ENCODE measurements around the gene ADAM12. TPM values are rescaled to one million over a fixed set of nuclear protein-coding genes. Genes with fewer than 3 reads are reported as not detected.

Gene ADAM12
- total RNA-seq, 1 donor from 2014 or later = 8.0 TPM

DNA sequence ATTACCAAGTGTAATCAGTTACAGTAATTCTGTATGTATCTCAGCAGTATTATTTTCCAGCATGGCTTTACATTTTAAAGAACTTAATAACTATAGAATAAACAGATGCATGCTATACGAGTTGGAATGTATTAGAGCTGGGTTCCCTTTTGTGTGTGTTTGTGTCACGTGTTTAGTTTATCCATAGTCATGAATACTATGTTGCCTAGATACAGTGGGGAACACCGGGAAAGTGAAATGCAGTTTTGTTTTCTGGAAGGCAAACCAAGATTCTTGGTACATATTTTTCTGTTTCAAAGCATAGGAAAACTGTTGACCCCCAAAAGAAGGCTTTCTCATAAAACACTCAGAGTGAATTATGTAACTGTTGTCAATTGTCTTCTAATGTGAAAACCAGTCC lies 372.9 kb downstream of the ADAM12 start:
- H3K27ac ChIP-seq = no peak overlapping the region
- H3K9me3 Mint-ChIP-seq = peaks cover 2% of the 10 kb centered on the region
- H3K9ac ChIP-seq = no peak overlapping the region

GRCh38 chr10:126014309-126014708 lies 374.0 kb downstream of the ADAM12 start:
- Histone ChIP-seq H3F3A (ENCODE audit: low read depth) (no peaks in the 10 kb centered on the region), H2AFZ (replicated peaks) (no peak overlapping the region), H3K9ac (no peak overlapping the region), H3K4me3 (no peak overlapping the region), H3K4me2 (no peak overlapping the region), H3K27me3 (no peaks in the 10 kb centered on the region), H3K27ac (no peak overlapping the region), H3K79me2 (ENCODE audit: low read depth) (no peaks in the 10 kb centered on the region), H4K20me1 (ENCODE audit: low read depth) (no peaks in the 10 kb centered on the region), H3K9me3 (ENCODE audit: low read depth) (no peaks in the 10 kb centered on the region), H3K36me3 (no peaks in the 10 kb centered on the region), H3K4me1 (peaks cover 11% of the 10 kb centered on the region)
- TF ChIP-seq CTCF (IDR thresholded peaks at IDR 0.05) (no peak), EZH2 (IDR thresholded peaks at IDR 0.05) (no peak), EZH2phosphoT487 (IDR thresholded peaks at IDR 0.05) (no peak)
- Mint-ChIP-seq H3K9me3 (peaks cover 2% of the 10 kb centered on the region), H3K4me1 (peaks cover 26% of the 10 kb centered on the region), H3K36me3 (peaks cover 16% of the 10 kb centered on the region), H3K27ac (no peak overlapping the region), H3K4me3 (no peak overlapping the region), H3K27me3 (ENCODE audit: insufficient read depth, low read depth) (peaks cover 4% of the 10 kb centered on the region)
- no peak for DNase-seq (ENCODE audit: low spot score)

More for the DNA sequence above, 372.9 kb downstream of the ADAM12 start:
- no peak for TF ChIP-seq EZH2 (IDR thresholded peaks at IDR 0.05)
- no peak for TF ChIP-seq CTCF (IDR thresholded peaks at IDR 0.05)
- TF ChIP-seq EZH2phosphoT487 (IDR thresholded peaks at IDR 0.05) = no peak
- Histone ChIP-seq H3K27me3 (no peaks in the 10 kb centered on the region), H3K36me3 (no peaks in the 10 kb centered on the region), H3K4me2 (no peak overlapping the region), H3K9me3 (ENCODE audit: low read depth) (no peaks in the 10 kb centered on the region), H3F3A (ENCODE audit: low read depth) (no peaks in the 10 kb centered on the region), H3K79me2 (ENCODE audit: low read depth) (no peaks in the 10 kb centered on the region), H4K20me1 (ENCODE audit: low read depth) (no peaks in the 10 kb centered on the region), H3K4me1 (peaks cover 9% of the 10 kb centered on the region), H2AFZ (replicated peaks) (no peak overlapping the region), H3K4me3 (no peak overlapping the region)
- Mint-ChIP-seq H3K27ac (no peak overlapping the region), H3K36me3 (peaks cover 7% of the 10 kb centered on the region), H3K4me3 (no peak overlapping the region), H3K27me3 (ENCODE audit: insufficient read depth, low read depth) (peaks cover 4% of the 10 kb centered on the region), H3K4me1 (peaks cover 21% of the 10 kb centered on the region)
- DNase-seq (ENCODE audit: low spot score) = no peak

- Histone ChIP-seq H2AFZ (replicated peaks) (peak overlapping the region; percentile 13), H4K20me1 (ENCODE audit: low read depth) (no peaks in the 10 kb centered on the region), H3K9me3 (ENCODE audit: low read depth) (no peaks in the 10 kb centered on the region), H3F3A (ENCODE audit: low read depth) (no peaks in the 10 kb centered on the region), H3K4me3 (no peak overlapping the region), H3K36me3 (no peaks in the 10 kb centered on the region), H3K4me2 (no peak overlapping the region), H3K27ac (no peak overlapping the region), H3K27me3 (no peaks in the 10 kb centered on the region), H3K4me1 (peaks cover 18% of the 10 kb centered on the region), H3K79me2 (ENCODE audit: low read depth) (no peaks in the 10 kb centered on the region), H3K9ac (no peak overlapping the region)
- Mint-ChIP-seq H3K9me3 (no peaks in the 10 kb centered on the region), H3K27ac (peak overlapping the region; percentile 36), H3K27me3 (ENCODE audit: insufficient read depth, low read depth) (peaks cover 2% of the 10 kb centered on the region), H3K36me3 (peaks cover 17% of the 10 kb centered on the region), H3K4me1 (peaks cover 32% of the 10 kb centered on the region), H3K4me3 (no peak overlapping the region)
- TF ChIP-seq EZH2phosphoT487 (IDR thresholded peaks at IDR 0.05) (no peak), CTCF (IDR thresholded peaks at IDR 0.05) (peak; percentile 47), EZH2 (IDR thresholded peaks at IDR 0.05) (no peak)
- DNase-seq (ENCODE audit: low spot score) = peak; percentile 39
Measured at GRCh38 chr10:126013489-126014281, 374.6 kb downstream of the ADAM12 start.
